CD14-positive monocyte (primary cell): ENCODE data around the gene TKTL1. TPM values are rescaled to one million over a fixed set of nuclear protein-coding genes. Genes with fewer than 3 reads are reported as not detected.

Experiments used
- DNase-seq, 3 donors: peaks; one replicate each; pipeline ENCODE4 v3.0.0-alpha.2; 2011 to 2022
- H2AFZ ChIP-seq: 2 replicates; pipeline ENCODE4 v1.6.0; 2012; ENCODE audit warnings: mild to moderate bottlenecking, low read depth, low read length, inconsistent platforms; ENCODE audit not compliant: insufficient read depth, poor library complexity, severe bottlenecking
- H3K27ac ChIP-seq, 2 donors: 1 replicate in 1 of 2; 2 replicates in 1 of 2; pipeline ENCODE4 v1.5.1; 2012 to 2013; ENCODE audit warnings: low read length in 2 of 2, control low read depth in 1 of 2, inconsistent platforms in 1 of 2, low read depth in 1 of 2, mild to moderate bottlenecking in 1 of 2
- H3K27me3 ChIP-seq, 2 donors: one replicate each; pipeline versions ENCODE4 v1.6.0 to v1.6.1; 2011 to 2013; ENCODE audit warnings: low read length in 2 of 2; ENCODE audit not compliant: control insufficient read depth in 2 of 2, insufficient read depth in 2 of 2
- H3K36me3 ChIP-seq, 2 donors: replicated peaks in 1 of 2; 1 replicate in 1 of 2; 2 replicates in 1 of 2; pipeline versions ENCODE4 v1.5.1 to v1.6.1; 2012 to 2013; ENCODE audit warnings: low read length in 2 of 2, control low read depth in 1 of 2, inconsistent platforms in 1 of 2, mild to moderate bottlenecking in 1 of 2; ENCODE audit not compliant: insufficient read depth in 2 of 2, control insufficient read depth in 1 of 2
- H3K4me1 ChIP-seq, 2 donors: 1 replicate in 1 of 2; 2 replicates in 1 of 2; pipeline versions ENCODE4 v1.5.1 to v1.6.1; 2012 to 2013; ENCODE audit warnings: low read length in 2 of 2, control low read depth in 1 of 2, inconsistent platforms in 1 of 2, mild to moderate bottlenecking in 1 of 2, moderate library complexity in 1 of 2; ENCODE audit not compliant: insufficient read depth in 2 of 2, control insufficient read depth in 1 of 2
- H3K4me2 ChIP-seq: replicated peaks from 2 replicates; pipeline ENCODE3; 2012; ENCODE audit warnings: low read length, moderate library complexity, mild to moderate bottlenecking; ENCODE audit not compliant: poor library complexity, severe bottlenecking; ENCODE audit errors: extremely low read depth
- H3K4me3 ChIP-seq, 3 experiments: fragments of 200-600 bp in 1 of 3; sonication (generic) in 1 of 3; replicated peaks in 1 of 3; 1 replicate in 2 of 3; 2 replicates in 1 of 3; pipeline ENCODE4 v1.5.1; 2011 to 2013; ENCODE audit warnings: low read length in 3 of 3, mild to moderate bottlenecking in 3 of 3, control low read depth in 2 of 3, low read depth in 2 of 3, inconsistent platforms in 1 of 3, moderate library complexity in 1 of 3
- H3K79me2 ChIP-seq: 2 replicates; pipeline ENCODE4 v1.6.0; 2012; ENCODE audit warnings: mild to moderate bottlenecking, control low read depth, inconsistent platforms, low read length, moderate library complexity; ENCODE audit not compliant: insufficient read depth
- H3K9ac ChIP-seq: 2 replicates; pipeline ENCODE4 v1.6.0; 2017; ENCODE audit warnings: low read length, mild to moderate bottlenecking; ENCODE audit not compliant: insufficient read depth, poor library complexity, severe bottlenecking
- H3K9me3 ChIP-seq, 2 donors: replicated peaks in 1 of 2; 1 replicate in 1 of 2; 2 replicates in 1 of 2; pipeline versions ENCODE4 v1.5.1 to v1.6.1; 2012 to 2013; ENCODE audit warnings: low read length in 2 of 2, control low read depth in 1 of 2; ENCODE audit not compliant: control insufficient read depth in 1 of 2, insufficient read depth in 1 of 2
- H4K20me1 ChIP-seq: 2 replicates; pipeline ENCODE4 v1.6.0; 2012; ENCODE audit warnings: mild to moderate bottlenecking, low read length, control low read depth, moderate library complexity; ENCODE audit not compliant: insufficient read depth
- H3K27ac Mint-ChIP-seq, 7 donors: one replicate each; pipeline ENCODE4 v1.8.0; 2020; ENCODE audit warnings: mild to moderate bottlenecking in 7 of 7, mixed read lengths in 7 of 7, moderate library complexity in 6 of 7, inconsistent platforms in 2 of 7
- H3K27me3 Mint-ChIP-seq, 3 donors: one replicate each; pipeline ENCODE4 v1.8.0; 2021 to 2022; ENCODE audit warnings: low read depth in 3 of 3, mild to moderate bottlenecking in 3 of 3, mixed read lengths in 3 of 3, moderate library complexity in 3 of 3, inconsistent platforms in 1 of 3
- H3K36me3 Mint-ChIP-seq, 2 donors: one replicate each; pipeline ENCODE4 v1.8.0; 2020; ENCODE audit warnings: mixed read lengths in 2 of 2, inconsistent platforms in 1 of 2, mild to moderate bottlenecking in 1 of 2
- H3K4me1 Mint-ChIP-seq: one replicate; pipeline ENCODE4 v1.8.0; 2020; ENCODE audit warnings: mild to moderate bottlenecking, mixed read lengths
- H3K4me3 Mint-ChIP-seq, 2 donors: one replicate each; pipeline ENCODE4 v1.8.0; 2020; ENCODE audit warnings: mild to moderate bottlenecking in 2 of 2, mixed read lengths in 2 of 2, moderate library complexity in 1 of 2
- H3K9me3 Mint-ChIP-seq, 7 donors: one replicate each; pipeline ENCODE4 v1.8.0; 2020 to 2022; ENCODE audit warnings: mixed read lengths in 7 of 7, mild to moderate bottlenecking in 6 of 7, moderate library complexity in 6 of 7, inconsistent platforms in 2 of 7
- WGBS: methylation state at CpG from one replicate; pipeline ENCODE4 v1.1.5; 2013; ENCODE audit warnings: missing lambda C conversion rate; ENCODE audit not compliant: insufficient coverage; 5-methylcytosine and 5-hydroxymethylcytosine counted together
- intact Hi-C, 2 donors: fragments of 100-400 bp; cut with micrococcal nuclease; formaldehyde crosslinking; loops; one replicate each; pipeline versions ENCODE4 v1.15.0 to v1.15.1; 2023
- polyA plus RNA-seq, 3 donors: library from polyadenylated mRNA; depleted of rRNA in 1 of 3; unstranded in 2 of 3; stranded (reverse) in 1 of 3; fragments of 300-500 nt in 2 of 3; fragments of >200 nt in 1 of 3; fragmentation: Illumina TruSeq in 2 of 3; gene quantifications; 1 replicate in 2 of 3; 2 replicates in 1 of 3; pipeline ENCODE4 v1.2.3, GENCODE V29; 2012 to 2021
- TF ChIP-seq, protein P1 (sequence below): fragments of 200-600 bp; IDR thresholded peaks from one replicate; pipeline ENCODE4 v1.8.0; 2022; ENCODE audit warnings: antibody characterized with exemption, mild to moderate bottlenecking

The TKTL1 gene
- polyA plus RNA-seq, 3 donors, result 0.20 to 1.3 (median 0.60) TPM

DNA sequence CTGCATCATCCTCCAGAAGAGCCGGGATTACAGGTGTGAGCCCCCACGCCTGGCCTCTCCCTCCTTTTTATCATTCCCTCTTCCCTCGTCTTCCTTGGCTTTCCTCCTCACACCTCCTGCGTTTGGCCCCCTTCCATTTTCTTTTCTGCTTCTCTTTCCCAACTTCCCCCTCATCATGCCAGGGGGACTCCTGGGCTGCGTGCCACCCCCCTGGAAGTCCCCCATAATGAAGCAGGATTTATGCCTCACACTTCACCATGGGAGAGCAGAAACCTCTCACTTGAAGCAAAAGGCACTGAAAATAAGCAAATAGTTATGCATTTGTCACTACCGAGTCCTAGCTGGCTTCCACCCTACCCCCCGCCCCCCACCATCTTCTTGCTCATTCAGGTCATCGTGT is 7.9 kb downstream of the TKTL1 start:
- Histone ChIP-seq H3K27me3 (no peaks in the 10 kb centered on the region), H2AFZ (no peak overlapping the region), H3K4me2 (no peak overlapping the region), H4K20me1 (no peaks in the 10 kb centered on the region), H3K4me3 (no peak overlapping the region), H3K9ac (no peak overlapping the region), H3K27ac (no peak overlapping the region), H3K9me3 (no peaks in the 10 kb centered on the region), H3K36me3 (no peaks in the 10 kb centered on the region), H3K79me2 (no peaks in the 10 kb centered on the region), H3K4me1 (peaks cover 39 to 44% of the 10 kb centered on the region in 2 donors)
- Mint-ChIP-seq H3K36me3 (peaks cover 0 to 4% of the 10 kb centered on the region in 2 donors), H3K9me3 (peaks cover 0 to 2% (median 0%) of the 10 kb centered on the region in 7 donors), H3K27ac (no peak overlapping the region), H3K27me3 (peaks cover 0 to 15% (median 0%) of the 10 kb centered on the region in 3 donors), H3K4me1 (peaks cover 49% of the 10 kb centered on the region), H3K4me3 (no peak overlapping the region)
- no peak for DNase-seq
- intact Hi-C loops, result no loop called here
- no CpG with 5 or more reads among the region's 8 CpGs for WGBS
- TF ChIP-seq, protein P1, sequence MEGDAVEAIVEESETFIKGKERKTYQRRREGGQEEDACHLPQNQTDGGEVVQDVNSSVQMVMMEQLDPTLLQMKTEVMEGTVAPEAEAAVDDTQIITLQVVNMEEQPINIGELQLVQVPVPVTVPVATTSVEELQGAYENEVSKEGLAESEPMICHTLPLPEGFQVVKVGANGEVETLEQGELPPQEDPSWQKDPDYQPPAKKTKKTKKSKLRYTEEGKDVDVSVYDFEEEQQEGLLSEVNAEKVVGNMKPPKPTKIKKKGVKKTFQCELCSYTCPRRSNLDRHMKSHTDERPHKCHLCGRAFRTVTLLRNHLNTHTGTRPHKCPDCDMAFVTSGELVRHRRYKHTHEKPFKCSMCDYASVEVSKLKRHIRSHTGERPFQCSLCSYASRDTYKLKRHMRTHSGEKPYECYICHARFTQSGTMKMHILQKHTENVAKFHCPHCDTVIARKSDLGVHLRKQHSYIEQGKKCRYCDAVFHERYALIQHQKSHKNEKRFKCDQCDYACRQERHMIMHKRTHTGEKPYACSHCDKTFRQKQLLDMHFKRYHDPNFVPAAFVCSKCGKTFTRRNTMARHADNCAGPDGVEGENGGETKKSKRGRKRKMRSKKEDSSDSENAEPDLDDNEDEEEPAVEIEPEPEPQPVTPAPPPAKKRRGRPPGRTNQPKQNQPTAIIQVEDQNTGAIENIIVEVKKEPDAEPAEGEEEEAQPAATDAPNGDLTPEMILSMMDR, result no peak

DNA sequence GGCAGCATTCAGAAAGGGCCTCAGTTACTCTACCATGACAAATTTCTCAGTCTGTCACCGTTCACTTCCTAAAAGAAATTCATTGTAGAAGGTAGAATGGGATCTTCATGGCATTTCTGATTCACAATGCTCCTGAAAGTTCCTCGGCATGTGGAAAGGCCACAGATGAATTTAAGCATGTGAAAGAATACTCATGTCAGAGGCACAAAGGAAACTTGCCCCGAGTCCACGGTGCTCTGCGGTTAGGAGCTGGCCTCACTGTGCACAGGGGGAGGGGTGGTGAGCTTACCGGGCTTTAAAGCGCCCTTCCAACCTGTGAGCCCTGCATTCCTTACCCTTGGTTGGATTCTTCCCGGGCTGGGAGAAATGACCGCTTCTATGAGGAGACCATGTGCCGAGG is 9.3 kb downstream of the TKTL1 start:
- Mint-ChIP-seq H3K27ac (peak overlapping the region in 4 of 7 donors; percentile 24 to 92 (median 75)), H3K36me3 (peaks cover 0 to 4% of the 10 kb centered on the region in 2 donors), H3K27me3 (peaks cover 0 to 22% (median 0%) of the 10 kb centered on the region in 3 donors), H3K9me3 (peaks cover 0 to 2% (median 0%) of the 10 kb centered on the region in 7 donors), H3K4me1 (peaks cover 56% of the 10 kb centered on the region), H3K4me3 (no peak overlapping the region)
- H3K27me3 ChIP-seq, result no peaks in the 10 kb centered on the region
- TF ChIP-seq, protein P1, result no peak
- H3K4me1 ChIP-seq, result peaks cover 42 to 45% of the 10 kb centered on the region in 2 donors
- intact Hi-C loops, result no loop called here
- H3K27ac ChIP-seq, result no peak overlapping the region
- no peaks in the 10 kb centered on the region for H4K20me1 ChIP-seq
- H3K9me3 ChIP-seq, result no peaks in the 10 kb centered on the region
- H3K9ac ChIP-seq, result no peak overlapping the region
- H3K4me2 ChIP-seq, result no peak overlapping the region
- no peak overlapping the region for H2AFZ ChIP-seq
- H3K4me3 ChIP-seq, result no peak overlapping the region
- DNase-seq, result no peak
- H3K36me3 ChIP-seq, result no peaks in the 10 kb centered on the region
- WGBS, result 92% methylated on average over 7 of the region's 10 CpGs
- no peaks in the 10 kb centered on the region for H3K79me2 ChIP-seq
